ENCODE measurements around the gene FGF2.

GRCh38 chr4:122898370-122899150, 71.9 kb downstream of the FGF2 start:
- TF ChIP-seq CTCF (tag by site-specific recombination; IDR thresholded peaks at IDR 0.05) (no peak), TCF7L2 (IDR thresholded peaks at IDR 0.05; ENCODE audit: borderline replicate concordance, low read depth, low read length) (no peak), REST (tag by site-specific recombination; IDR thresholded peaks at IDR 0.05) (no peak), ZNF335 (tag by site-specific recombination; conservative IDR thresholded peaks at IDR 0.05) (no peak), ZNF664 (tag by site-specific recombination; IDR thresholded peaks at IDR 0.05) (no peak)

Data from HEK293 (cell line).